HG03575 (cell line): ENCODE measurements around the gene ETFA.

Experiments
- ATAC-seq: cut with Tn5 transposase; IDR thresholded peaks from one replicate; pipeline ENCODE4 v1.9.1; 2021; ENCODE audit not compliant: unreplicated experiment, insufficient number of reproducible peaks, low FRiP score; ENCODE audit errors: extremely low read depth

Gene ETFA

GRCh38 chr15:76203346-76204108 lies 107.7 kb downstream of the ETFA start:
- no peak for ATAC-seq

GRCh38 chr15:76201536-76202255 lies 109.6 kb downstream of the ETFA start:
- no peak for ATAC-seq

- no peak for ATAC-seq
Measured at GRCh38 chr15:76200641-76201105, 110.6 kb downstream of the ETFA start.

GRCh38 chr15:76200083-76200465 lies 111.2 kb downstream of the ETFA start:
- ATAC-seq: no peak

GRCh38 chr15:76199106-76200082 lies 111.9 kb downstream of the ETFA start:
- no peak for ATAC-seq

- no peak for ATAC-seq
Measured at GRCh38 chr15:76198456-76199105, 112.7 kb downstream of the ETFA start.

GRCh38 chr15:76197703-76198455 lies 113.4 kb downstream of the ETFA start:
- ATAC-seq: no peak

- ATAC-seq: no peak
Measured at GRCh38 chr15:76196269-76197231, 114.7 kb downstream of the ETFA start.

- no peak for ATAC-seq
Measured at GRCh38 chr15:76195506-76196268, 115.6 kb downstream of the ETFA start.

GRCh38 chr15:76193934-76194333 lies 117.3 kb downstream of the ETFA start:
- ATAC-seq: no peak

- no peak for ATAC-seq
Measured at GRCh38 chr15:76192715-76193114, 118.6 kb downstream of the ETFA start.

- ATAC-seq: no peak
Measured at GRCh38 chr15:76191539-76192244, 119.6 kb downstream of the ETFA start.

GRCh38 chr15:76190751-76191538 lies 120.3 kb downstream of the ETFA start:
- no peak for ATAC-seq

- no peak for ATAC-seq
Measured at GRCh38 chr15:76190070-76190564, 121.2 kb downstream of the ETFA start.

- no peak for ATAC-seq
Measured at GRCh38 chr15:76189106-76189505, 122.2 kb downstream of the ETFA start.
